Measurements from ENCODE around the gene NOTCH2NLA. TPM values are rescaled to one million over a fixed set of nuclear protein-coding genes. Genes with fewer than 3 reads are reported as not detected.
"Not testable (repeated sequence)": the region's sequence is repeated elsewhere in the genome, so short reads cannot be mapped to it uniquely, and the experiment has no call there.

The NOTCH2NLA gene
- total and polyA plus RNA-seq, 2 experiments from 2014 or later, result 3.6 to 12.1 TPM

DNA sequence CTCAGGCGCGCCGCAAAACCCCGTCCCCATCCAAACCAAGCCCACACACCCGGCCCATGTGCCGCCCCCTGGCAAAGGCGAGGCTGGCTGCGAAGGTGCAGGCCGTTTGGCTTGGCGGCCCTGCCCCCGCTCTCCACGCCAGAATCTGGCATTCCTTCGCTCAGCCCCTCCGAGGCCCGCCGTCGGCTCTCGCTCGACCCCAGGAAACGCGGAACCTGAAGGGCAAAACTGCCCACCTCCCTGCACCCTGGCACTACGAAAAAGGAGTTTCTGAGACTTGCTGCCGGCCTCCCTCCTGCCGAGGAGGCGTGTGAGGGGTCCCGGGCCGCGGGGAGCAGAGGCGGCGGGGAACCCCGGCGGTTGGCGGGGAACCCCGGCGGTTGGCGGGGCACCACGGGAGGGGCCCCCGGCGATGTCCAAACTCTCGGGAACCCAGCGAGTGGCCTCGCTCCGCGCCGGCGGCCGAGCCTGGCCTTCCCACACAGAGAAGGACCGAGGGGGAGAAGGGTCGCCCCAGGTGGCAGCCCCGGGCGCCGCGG, 608 bp downstream of the NOTCH2NLA start:
- H3K4me1 ChIP-seq (ENCODE audit: insufficient read depth); H3K36me3 ChIP-seq (ENCODE audit: insufficient read depth); H2AFZ ChIP-seq; H3F3A ChIP-seq (replicated peaks; ENCODE audit: low read depth); H3K9me3 Mint-ChIP-seq; H3K27me3 Mint-ChIP-seq (ENCODE audit: insufficient read depth, low read depth, poor library complexity); DNase-seq (ENCODE audit: low spot score); H4K20me1 ChIP-seq (replicated peaks; ENCODE audit: insufficient read depth); H3K4me1 Mint-ChIP-seq; H3K27me3 ChIP-seq (ENCODE audit: insufficient read depth); H3K27ac Mint-ChIP-seq; H3K36me3 Mint-ChIP-seq (ENCODE audit: low read depth); H3K79me2 ChIP-seq (replicated peaks; ENCODE audit: insufficient read depth); H3K9me2 ChIP-seq (ENCODE audit: insufficient read depth); H3K27ac ChIP-seq (ENCODE audit: low read depth): not testable (repeated sequence)
- Histone ChIP-seq H3K4me2 (peak overlapping the region; percentile 73; the same call in 1 of the 2 replicates), H3K4me3 (peak overlapping the region; percentile 56)
- ATAC-seq, result peak; percentile 50; the same call in 2 of the 3 replicates
- peak overlapping the region; percentile 66 for H3K4me3 Mint-ChIP-seq

DNA sequence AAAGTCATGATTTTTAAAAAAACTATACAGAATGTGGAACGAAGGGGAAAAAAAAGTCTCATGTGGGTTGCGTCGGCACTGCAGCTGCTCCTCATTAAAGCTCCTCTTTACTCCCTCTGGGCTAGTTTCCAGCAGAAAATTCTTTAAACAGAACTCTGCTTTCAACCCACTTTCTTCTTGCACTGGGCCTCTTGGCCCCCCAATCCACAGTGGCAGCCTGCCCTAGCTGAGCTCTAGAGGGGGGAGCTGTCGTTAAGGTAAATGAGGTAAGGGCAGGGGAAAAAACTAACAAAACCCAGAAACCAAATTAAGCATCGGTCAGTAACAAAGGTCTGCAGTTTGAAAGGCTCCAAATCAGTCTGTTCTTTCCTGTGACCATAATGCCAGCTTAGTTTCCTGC, 54.3 kb downstream of the NOTCH2NLA start:
- ATAC-seq; DNase-seq (ENCODE audit: low spot score); H3K9me3 Mint-ChIP-seq; H3K36me3 ChIP-seq (ENCODE audit: insufficient read depth); H3K27ac ChIP-seq (ENCODE audit: low read depth); H2AFZ ChIP-seq; H3K4me2 ChIP-seq; H3K79me2 ChIP-seq (replicated peaks; ENCODE audit: insufficient read depth); H3F3A ChIP-seq (replicated peaks; ENCODE audit: low read depth); H3K4me3 Mint-ChIP-seq; H3K4me1 ChIP-seq (ENCODE audit: insufficient read depth); H4K20me1 ChIP-seq (replicated peaks; ENCODE audit: insufficient read depth); H3K27me3 Mint-ChIP-seq (ENCODE audit: insufficient read depth, low read depth, poor library complexity); H3K9me2 ChIP-seq (ENCODE audit: insufficient read depth); H3K4me1 Mint-ChIP-seq; H3K27me3 ChIP-seq (ENCODE audit: insufficient read depth); H3K4me3 ChIP-seq; H3K27ac Mint-ChIP-seq; H3K36me3 Mint-ChIP-seq (ENCODE audit: low read depth): not testable (repeated sequence)

DNA sequence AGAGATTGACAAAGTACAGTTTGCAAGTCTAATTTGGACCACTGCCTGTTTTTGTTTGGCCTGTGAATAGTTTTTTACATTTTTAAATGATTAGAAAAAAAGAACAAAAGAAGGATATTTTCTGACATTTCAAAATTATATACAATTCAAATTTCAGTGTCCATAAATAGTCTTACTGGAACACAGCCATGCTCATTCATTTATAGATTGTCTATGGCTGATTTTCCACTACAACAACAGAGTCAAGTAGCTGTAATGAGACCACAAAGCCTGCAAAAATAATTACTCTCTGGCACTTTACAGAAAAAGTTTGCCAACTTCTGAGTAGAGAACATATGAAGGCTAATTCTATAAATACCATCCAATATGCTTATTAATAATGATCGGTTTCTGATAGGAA, 61.1 kb downstream of the NOTCH2NLA start:
- H2AFZ ChIP-seq; H3K4me1 Mint-ChIP-seq; H4K20me1 ChIP-seq (replicated peaks; ENCODE audit: insufficient read depth); H3K36me3 ChIP-seq (ENCODE audit: insufficient read depth); H3K27ac Mint-ChIP-seq; H3K27ac ChIP-seq (ENCODE audit: low read depth); H3F3A ChIP-seq (replicated peaks; ENCODE audit: low read depth); H3K27me3 ChIP-seq (ENCODE audit: insufficient read depth); H3K79me2 ChIP-seq (replicated peaks; ENCODE audit: insufficient read depth); H3K4me3 ChIP-seq; DNase-seq (ENCODE audit: low spot score); H3K4me1 ChIP-seq (ENCODE audit: insufficient read depth); H3K9me3 Mint-ChIP-seq; H3K9me2 ChIP-seq (ENCODE audit: insufficient read depth); H3K27me3 Mint-ChIP-seq (ENCODE audit: insufficient read depth, low read depth, poor library complexity); H3K4me2 ChIP-seq; H3K4me3 Mint-ChIP-seq; ATAC-seq; H3K36me3 Mint-ChIP-seq (ENCODE audit: low read depth): not testable (repeated sequence)

DNA sequence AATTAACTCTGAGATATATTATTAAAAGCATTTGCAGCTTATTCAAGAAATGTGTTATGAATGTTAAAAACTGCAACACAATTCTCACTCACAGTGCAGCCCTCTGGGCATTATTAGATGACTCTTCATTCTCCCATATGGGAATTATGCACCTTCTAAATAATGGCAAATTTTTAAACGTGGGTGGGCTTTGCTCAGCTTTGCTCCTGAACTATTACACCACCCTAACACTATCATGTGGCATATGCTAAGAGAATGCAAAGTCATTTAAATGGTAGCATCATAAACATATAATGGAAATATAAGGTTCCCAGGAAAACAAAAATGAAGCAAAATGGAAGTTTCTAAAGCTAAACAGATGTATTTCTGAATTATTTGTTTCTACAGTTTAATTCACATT, 61.5 kb downstream of the NOTCH2NLA start:
- H3K36me3 ChIP-seq (ENCODE audit: insufficient read depth); H3K27me3 Mint-ChIP-seq (ENCODE audit: insufficient read depth, low read depth, poor library complexity); H3K9me2 ChIP-seq (ENCODE audit: insufficient read depth); H3K79me2 ChIP-seq (replicated peaks; ENCODE audit: insufficient read depth); H3K4me2 ChIP-seq; H3K36me3 Mint-ChIP-seq (ENCODE audit: low read depth); H2AFZ ChIP-seq; H3K27ac ChIP-seq (ENCODE audit: low read depth); H3K9me3 Mint-ChIP-seq; DNase-seq (ENCODE audit: low spot score); H4K20me1 ChIP-seq (replicated peaks; ENCODE audit: insufficient read depth); H3K27ac Mint-ChIP-seq; ATAC-seq; H3K4me3 Mint-ChIP-seq; H3K4me1 Mint-ChIP-seq; H3K4me3 ChIP-seq; H3F3A ChIP-seq (replicated peaks; ENCODE audit: low read depth); H3K27me3 ChIP-seq (ENCODE audit: insufficient read depth); H3K4me1 ChIP-seq (ENCODE audit: insufficient read depth): not testable (repeated sequence)

DNA sequence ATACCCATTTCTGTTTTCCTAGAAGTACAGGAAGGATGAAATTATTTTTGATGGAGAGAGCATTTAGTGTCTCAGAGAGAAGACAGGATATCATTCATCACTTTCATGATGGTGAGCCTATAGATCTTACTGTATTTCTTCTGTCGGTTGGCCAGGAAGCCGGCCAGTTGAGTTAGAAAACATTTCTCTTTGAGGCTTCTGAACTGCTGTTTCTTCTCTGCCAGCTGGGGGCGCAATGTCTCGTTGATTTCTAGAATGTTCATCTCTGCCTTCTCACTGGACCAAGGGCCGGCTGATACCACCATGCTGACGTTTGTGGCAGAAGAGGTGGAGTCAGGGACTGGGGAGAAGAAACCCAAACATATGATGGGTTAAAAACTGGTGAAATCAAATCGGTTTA, 84.4 kb downstream of the NOTCH2NLA start, which contains the start of gene NBPF10:
Gene NBPF10, minus strand, starts transcription at position 340 of the 400 bp plus-strand sequence. Its CDS starts 35 bp downstream, at position 305.
- not testable (repeated sequence) for H3K4me1 Mint-ChIP-seq; H2AFZ ChIP-seq; H3K79me2 ChIP-seq (replicated peaks; ENCODE audit: insufficient read depth); H3K4me2 ChIP-seq; H3K27me3 ChIP-seq (ENCODE audit: insufficient read depth); H3K36me3 ChIP-seq (ENCODE audit: insufficient read depth); H4K20me1 ChIP-seq (replicated peaks; ENCODE audit: insufficient read depth); H3K36me3 Mint-ChIP-seq (ENCODE audit: low read depth); H3K27ac ChIP-seq (ENCODE audit: low read depth); H3K9me3 Mint-ChIP-seq; ATAC-seq; H3K4me3 ChIP-seq; H3K4me1 ChIP-seq (ENCODE audit: insufficient read depth); H3K27ac Mint-ChIP-seq; H3K27me3 Mint-ChIP-seq (ENCODE audit: insufficient read depth, low read depth, poor library complexity); H3K4me3 Mint-ChIP-seq; H3F3A ChIP-seq (replicated peaks; ENCODE audit: low read depth); H3K9me2 ChIP-seq (ENCODE audit: insufficient read depth); DNase-seq (ENCODE audit: low spot score)

Other genes starting within 250 kb of the NOTCH2NLA start
- 29.1 and 31.5 TPM in 2 replicates for gene TXNIP, start 232.4 kb downstream of the NOTCH2NLA start, total RNA-seq (2014; rRNA removed; shearing (Covaris generic))
- 19.5 and 22.8 TPM in 2 replicates for gene TXNIP, start 232.4 kb downstream of the NOTCH2NLA start, polyA plus RNA-seq (2016; fragmentation: Nextera tagmentation; extraction: Ambion mirVana)
- 0.23 and 0.42 TPM in 2 replicates for gene HJV, start 207.3 kb downstream of the NOTCH2NLA start, total RNA-seq (2014; rRNA removed; shearing (Covaris generic))
- 0.45 and 0.99 TPM in 2 replicates for gene HJV, start 207.3 kb downstream of the NOTCH2NLA start, polyA plus RNA-seq (2016; fragmentation: Nextera tagmentation; extraction: Ambion mirVana)
- 0.31 and 0.38 TPM in 2 replicates for gene NBPF10, start 84.2 kb downstream of the NOTCH2NLA start, total RNA-seq (2014; rRNA removed; shearing (Covaris generic))
- gene NBPF10, start 84.2 kb downstream of the NOTCH2NLA start, polyA plus RNA-seq (2016; fragmentation: Nextera tagmentation; extraction: Ambion mirVana), result 0.35 and 0.36 TPM in 2 replicates